GM15510 (cell line): Measurements from ENCODE around the gene MAD1L1.

Experiments
- POLR2A ChIP-seq: IDR thresholded peaks from 3 replicates; pipeline ENCODE4 v1.6.1; 2011; ENCODE audit warnings: borderline replicate concordance; ENCODE audit not compliant: insufficient read length; ENCODE audit errors: extremely low read depth

The MAD1L1 gene

GRCh38 chr7:2114052-2114451 is 118.7 kb downstream of the MAD1L1 start:
- TF ChIP-seq POLR2A, result no peak

- TF ChIP-seq POLR2A, result no peak
Observed at GRCh38 chr7:2112261-2113198, 120.2 kb downstream of the MAD1L1 start.

- no peak for TF ChIP-seq POLR2A
Observed at GRCh38 chr7:2111568-2111967, 121.2 kb downstream of the MAD1L1 start.

GRCh38 chr7:2110610-2111396 is 121.9 kb downstream of the MAD1L1 start:
- TF ChIP-seq POLR2A, result no peak

GRCh38 chr7:2109936-2110609 is 122.7 kb downstream of the MAD1L1 start:
- no peak for TF ChIP-seq POLR2A

- no peak for TF ChIP-seq POLR2A
Observed at GRCh38 chr7:2109251-2109872, 123.4 kb downstream of the MAD1L1 start.

- no peak for TF ChIP-seq POLR2A
Observed at GRCh38 chr7:2108501-2109250, 124.1 kb downstream of the MAD1L1 start.

- TF ChIP-seq POLR2A, result no peak
Observed at GRCh38 chr7:2108071-2108455, 124.7 kb downstream of the MAD1L1 start.

- TF ChIP-seq POLR2A, result no peak
Observed at GRCh38 chr7:2107386-2108070, 125.2 kb downstream of the MAD1L1 start.

GRCh38 chr7:2106924-2107323 is 125.8 kb downstream of the MAD1L1 start:
- no peak for TF ChIP-seq POLR2A

GRCh38 chr7:2106440-2106839 is 126.3 kb downstream of the MAD1L1 start:
- no peak for TF ChIP-seq POLR2A

- no peak for TF ChIP-seq POLR2A
Observed at GRCh38 chr7:2105917-2106316, 126.8 kb downstream of the MAD1L1 start.

GRCh38 chr7:2105280-2105679 is 127.5 kb downstream of the MAD1L1 start:
- TF ChIP-seq POLR2A, result no peak
